Endothelial cell of umbilical vein (primary cell): ENCODE data around the gene PEAK3. TPM values are rescaled to one million over a fixed set of nuclear protein-coding genes. Genes with fewer than 3 reads are reported as not detected.

Experiments used
- BruUV-seq: library from RNA; stranded (reverse); fragments of 400-500 nt; replicated peaks from 2 replicates; lab custom pipeline; 2021; lab: Mats Ljungman, UMichigan
- CTCF ChIA-PET: fragments of 300-600, 350-600 bp; sonication (Branson Sonifier 250); formaldehyde crosslinking; loops from one replicate; lab custom pipeline; 2021; ENCODE audit warnings: antibody characterized with exemption, inconsistent platforms; lab: Charles Lee
- POLR2A ChIA-PET: fragments of 300-600, 350-600 bp; sonication (Branson Sonifier 250); formaldehyde crosslinking; loops from one replicate; lab custom pipeline; 2021; ENCODE audit warnings: antibody characterized with exemption, inconsistent platforms; lab: Charles Lee
- DNase-seq: peaks from one replicate; pipeline ENCODE4 v3.0.0-alpha.2; 2011; ENCODE audit warnings: low read depth, low spot score
- FAIRE-seq: peaks from 2 replicates; lab custom pipeline; 2011; peaks lifted over from hg19 to GRCh38; lab: Jason Lieb, UNC
- H2AFZ ChIP-seq: 2 replicates; pipeline ENCODE4 v1.6.0; 2012; ENCODE audit warnings: low read depth, low read length, control low read depth, inconsistent platforms
- H3K27ac ChIP-seq: 2 replicates; pipeline ENCODE4 v1.5.1; 2011; ENCODE audit warnings: low read depth, mild to moderate bottlenecking, control low read depth, low read length, moderate library complexity; ENCODE audit not compliant: insufficient read depth
- H3K27me3 ChIP-seq, 2 experiments: 2 replicates each; pipeline versions ENCODE4 v1.6.0 to v1.6.1; 2011; ENCODE audit warnings: low read length in 2 of 2, mixed read lengths in 1 of 2; ENCODE audit not compliant: control insufficient read depth in 2 of 2, insufficient read depth in 2 of 2
- H3K36me3 ChIP-seq, 2 experiments: 2 replicates in 1 of 2; 3 replicates in 1 of 2; pipeline ENCODE4 v1.5.1; 2011; ENCODE audit warnings: low read length in 2 of 2, mild to moderate bottlenecking in 1 of 2, moderate library complexity in 1 of 2; ENCODE audit not compliant: control insufficient read depth in 2 of 2, insufficient read depth in 2 of 2; ENCODE audit errors: extremely low read depth in 1 of 2
- H3K4me1 ChIP-seq: 3 replicates; pipeline ENCODE4 v1.5.1; 2011; ENCODE audit warnings: mild to moderate bottlenecking, low read length; ENCODE audit not compliant: control insufficient read depth, insufficient read depth; ENCODE audit errors: extremely low read depth
- H3K4me2 ChIP-seq: 2 replicates; pipeline ENCODE4 v1.6.1; 2011; ENCODE audit warnings: low read length, control low read depth, mixed read lengths; ENCODE audit not compliant: insufficient read depth
- H3K4me3 ChIP-seq, 3 experiments: fragments of 200-600 bp in 1 of 3; sonication (generic), shearing (Covaris generic) in 1 of 3; replicated peaks in 1 of 3; 2 replicates each; pipeline ENCODE4 v1.5.1; 2011 to 2016; ENCODE audit warnings: control low read depth in 3 of 3, low read length in 3 of 3, mild to moderate bottlenecking in 2 of 3, inconsistent platforms in 1 of 3, low read depth in 1 of 3, moderate library complexity in 1 of 3; ENCODE audit not compliant: insufficient read depth in 1 of 3
- H3K79me2 ChIP-seq: 2 replicates; pipeline ENCODE4 v1.6.0; 2012; ENCODE audit warnings: low read length, inconsistent platforms; ENCODE audit not compliant: control insufficient read depth, insufficient read depth
- H3K9ac ChIP-seq: replicated peaks from 2 replicates; pipeline ENCODE3; 2011; ENCODE audit warnings: low read length, control low read depth; ENCODE audit not compliant: insufficient read depth; ENCODE audit errors: extremely low read depth
- H3K9me1 ChIP-seq: replicated peaks from 3 replicates; pipeline ENCODE4 v1.6.0; 2011; ENCODE audit warnings: mild to moderate bottlenecking, low read length; ENCODE audit not compliant: control insufficient read depth, insufficient read depth; ENCODE audit errors: extremely low read depth
- H3K9me3 ChIP-seq: replicated peaks from 2 replicates; pipeline ENCODE4 v1.5.1; 2012; ENCODE audit warnings: low read length, inconsistent platforms; ENCODE audit not compliant: control insufficient read depth, insufficient read depth
- H4K20me1 ChIP-seq: replicated peaks from 2 replicates; pipeline ENCODE3; 2011; ENCODE audit warnings: mild to moderate bottlenecking, low read length; ENCODE audit not compliant: control insufficient read depth, insufficient read depth; ENCODE audit errors: extremely low read depth
- CTCF ChIP-seq, 2 donors: IDR thresholded peaks; 1 replicate in 1 of 2; 2 replicates in 1 of 2; pipeline ENCODE4 v1.5.1; 2011; ENCODE audit warnings: low read length in 2 of 2, mild to moderate bottlenecking in 2 of 2, moderate library complexity in 2 of 2, control low read depth in 1 of 2, inconsistent platforms in 1 of 2, low read depth in 1 of 2; ENCODE audit not compliant: insufficient read depth in 1 of 2; ENCODE audit errors: extremely low read depth in 1 of 2
- EZH2 ChIP-seq: IDR thresholded peaks from 2 replicates; pipeline ENCODE4 v1.6.1; 2012; ENCODE audit warnings: borderline replicate concordance, low read depth, mild to moderate bottlenecking, moderate library complexity, low read length, inconsistent platforms; ENCODE audit not compliant: severe bottlenecking
- FOS ChIP-seq: IDR thresholded peaks from 2 replicates; pipeline ENCODE4 v1.6.1; 2011; ENCODE audit warnings: mild to moderate bottlenecking, low read length, moderate library complexity, borderline replicate concordance; ENCODE audit not compliant: insufficient read depth
- GATA2 ChIP-seq: IDR thresholded peaks from 2 replicates; pipeline ENCODE4 v1.7.0; 2011; ENCODE audit warnings: low read depth, mild to moderate bottlenecking, moderate library complexity, mixed read lengths, low read length; ENCODE audit not compliant: insufficient read length, insufficient read depth
- JUN ChIP-seq: IDR thresholded peaks from 2 replicates; pipeline ENCODE4 v1.6.1; 2011; ENCODE audit warnings: borderline replicate concordance, low read depth; ENCODE audit not compliant: insufficient read length, insufficient read depth
- MAX ChIP-seq: IDR thresholded peaks from 2 replicates; pipeline ENCODE4 v1.6.1; 2011; ENCODE audit not compliant: insufficient read depth, insufficient read length
- MYC ChIP-seq: IDR thresholded peaks from one replicate; pipeline ENCODE4 v1.6.1; 2011; ENCODE audit warnings: mild to moderate bottlenecking, low read depth, low read length
- POLR2A ChIP-seq: IDR thresholded peaks from 2 replicates; pipeline ENCODE4 v1.6.1; 2012; ENCODE audit warnings: low read depth, mild to moderate bottlenecking, control low read depth, low read length
- POLR2AphosphoS5 ChIP-seq: IDR thresholded peaks from 2 replicates; pipeline ENCODE4 v1.6.1; 2012; ENCODE audit warnings: low read depth, mild to moderate bottlenecking, control low read depth, low read length, moderate library complexity; ENCODE audit not compliant: insufficient read depth
- dilution Hi-C: fragments of 300-500 bp; cut with MboI; formaldehyde crosslinking; loops from one replicate; pipeline ENCODE4 v1.15.0; 2019; ENCODE audit warnings: low sequenced_read_pairs; ENCODE audit not compliant: extremely low pct_ligation_motif_present
- intact Hi-C: fragments of 100-400 bp; cut with micrococcal nuclease; formaldehyde crosslinking; loops from one replicate; pipeline ENCODE4 v1.10.0; 2022
- polyA plus RNA-seq, 4 experiments: library from polyadenylated mRNA; depleted of rRNA in 3 of 4; stranded (reverse) in 3 of 4; unstranded in 1 of 4; fragments of >200 nt; gene quantifications; 2 replicates each; pipeline versions ENCODE4 v1.2.1 to v1.2.3, GENCODE V29; 2011 to 2012; ENCODE audit warnings: missing spikeins in 1 of 4
- total RNA-seq: library from RNA; stranded (reverse); gene quantifications from 2 replicates; pipeline ENCODE4 v1.2.3, GENCODE V29; 2021

Gene PEAK3
- total and polyA plus RNA-seq, 2 donors (not counting 3 experiments of a cell fraction or from before 2014, with no cell fraction given), result 0.03 TPM; not detected in 1

- Histone ChIP-seq H3K9me1 (no peaks in the 10 kb centered on the region), H3K9ac (no peak overlapping the region), H3K4me1 (peaks cover 16% of the 10 kb centered on the region), H2AFZ (no peak overlapping the region), H3K27ac (no peak overlapping the region), H3K4me2 (no peak overlapping the region), H3K9me3 (no peaks in the 10 kb centered on the region), H4K20me1 (no peaks in the 10 kb centered on the region), H3K79me2 (peaks cover 8% of the 10 kb centered on the region), H3K4me3 (no peak overlapping the region), H3K36me3 (peaks cover 0 to 8% of the 10 kb centered on the region in 2 experiments), H3K27me3 (peaks cover 2 to 6% of the 10 kb centered on the region in 2 experiments)
- BruUV-seq, result no TSS peak
- no peak for FAIRE-seq
- dilution Hi-C loops, result no loop called here
- intact Hi-C loops, result no loop called here
- TF ChIP-seq FOS, result no peak
- no peak for TF ChIP-seq MYC
- no peak for TF ChIP-seq POLR2A
- DNase-seq, result no peak
- ChIA-PET CTCF (interaction anchor here (1.5 kb wide), 1 partner anchor 37 kb away, joined by 7 read pairs; no protein-coding TSS in a partner anchor), POLR2A (interaction anchor here (0.7 kb wide), 2 partner anchors 45 to 737 kb away, joined by 3 read pairs; no protein-coding TSS in a partner anchor)
Observed at GRCh38 chr19:2278459-2279158, 3.4 kb downstream of the PEAK3 start.

- Histone ChIP-seq H3K36me3 (peaks cover 2 to 12% of the 10 kb centered on the region in 2 experiments), H3K9ac (no peak overlapping the region), H3K27me3 (peaks cover 0 to 5% of the 10 kb centered on the region in 2 experiments), H3K79me2 (peaks cover 21% of the 10 kb centered on the region), H3K9me1 (no peaks in the 10 kb centered on the region), H4K20me1 (no peaks in the 10 kb centered on the region), H3K9me3 (no peaks in the 10 kb centered on the region), H2AFZ (no peak overlapping the region), H3K4me2 (no peak overlapping the region), H3K4me3 (no peak overlapping the region), H3K4me1 (peaks cover 25% of the 10 kb centered on the region), H3K27ac (no peak overlapping the region)
- dilution Hi-C loops, result no loop called here
- ChIA-PET CTCF (interaction anchor here (0.8 to 1.5 kb wide), 2 partner anchors 39 to 334 kb away, joined by 3 to 7 read pairs; no protein-coding TSS in a partner anchor), POLR2A (no interaction called here)
- DNase-seq (no peak), FAIRE-seq (no peak)
- BruUV-seq, result no TSS peak
- intact Hi-C loops, result no loop called here
- TF ChIP-seq POLR2A, result no peak
- TF ChIP-seq MAX, result no peak
- TF ChIP-seq JUN, result no peak
- no peak for TF ChIP-seq EZH2
- no peak for TF ChIP-seq MYC
- no peak for TF ChIP-seq CTCF (IDR thresholded peaks at IDR 0.05; ENCODE audit: extremely low read depth in 1 of 2, insufficient read depth in 1 of 2, low read depth in 1 of 2, low read length in 2 of 2)
- TF ChIP-seq GATA2, result no peak
- TF ChIP-seq FOS, result no peak
- TF ChIP-seq POLR2AphosphoS5, result no peak
Observed at GRCh38 chr19:2277138-2277537, 4.8 kb downstream of the PEAK3 start.
